Epithelial cell of alveolus of lung (primary cell): ENCODE measurements around the gene IRF9. TPM values are rescaled to one million over a fixed set of nuclear protein-coding genes. Genes with fewer than 3 reads are reported as not detected.

Experiments used
- total RNA-seq: library from RNA; depleted of rRNA; stranded (reverse); fragments of >200 nt; gene quantifications from 2 replicates; pipeline ENCODE4 v1.2.1, GENCODE V29; 2015

IRF9 gene
- total RNA-seq, 1 donor from 2014 or later = 54.7 TPM

Other genes with a start within 250 kb of the IRF9 start
- gene DHRS4, start 207.5 kb upstream of the IRF9 start, total RNA-seq = 41.5 and 50.0 TPM in 2 replicates
- 10.7 and 14.2 TPM in 2 replicates for gene DHRS4L2, start 172.3 kb upstream of the IRF9 start, total RNA-seq
- gene CARMIL3, start 109.3 kb upstream of the IRF9 start, total RNA-seq = 0.64 TPM in 1 of 2 replicates, not detected in the other
- gene CPNE6, start 89.7 kb upstream of the IRF9 start, total RNA-seq = not detected in 2 replicates
- gene PCK2, start 67.0 kb upstream of the IRF9 start, total RNA-seq = 19.4 and 71.2 TPM in 2 replicates
- gene DCAF11, start 46.5 kb upstream of the IRF9 start, total RNA-seq = 21.0 and 34.9 TPM in 2 replicates
- 1.0 and 3.0 TPM in 2 replicates for gene NRL, start 46.3 kb upstream of the IRF9 start, total RNA-seq
- gene FITM1, start 30.6 kb upstream of the IRF9 start, total RNA-seq = 0.80 TPM in 1 of 2 replicates, not detected in the other
- 145 and 188 TPM in 2 replicates for gene PSME1, start 25.1 kb upstream of the IRF9 start, total RNA-seq
- 25.0 and 26.4 TPM in 2 replicates for gene EMC9, start 19.7 kb upstream of the IRF9 start, total RNA-seq
- gene PSME2, start 14.7 kb upstream of the IRF9 start, total RNA-seq = 28.7 and 159 TPM in 2 replicates
- gene RNF31, start 13.8 kb upstream of the IRF9 start, total RNA-seq = 37.0 and 77.7 TPM in 2 replicates
- gene REC8, start 10.8 kb downstream of the IRF9 start, total RNA-seq = 2.2 and 28.7 TPM in 2 replicates
- 24.0 and 41.4 TPM in 2 replicates for gene IPO4, start 27.6 kb downstream of the IRF9 start, total RNA-seq
- 67.5 and 79.2 TPM in 2 replicates for gene TM9SF1, start 34.2 kb downstream of the IRF9 start, total RNA-seq
- 0.13 TPM in 1 of 2 replicates, not detected in the other for gene TSSK4, start 44.4 kb downstream of the IRF9 start, total RNA-seq
- gene CHMP4A, start 52.2 kb downstream of the IRF9 start, total RNA-seq = 37.2 and 42.5 TPM in 2 replicates
- gene MDP1, start 54.8 kb downstream of the IRF9 start, total RNA-seq = 18.0 and 22.0 TPM in 2 replicates
- gene NEDD8, start 71.1 kb downstream of the IRF9 start, total RNA-seq = 189 and 190 TPM in 2 replicates
- gene GMPR2, start 71.7 kb downstream of the IRF9 start, total RNA-seq = 60.1 and 72.7 TPM in 2 replicates
- 47.3 and 57.3 TPM in 2 replicates for gene TINF2, start 81.4 kb downstream of the IRF9 start, total RNA-seq
- 0.52 and 1.8 TPM in 2 replicates for gene TGM1, start 101.9 kb downstream of the IRF9 start, total RNA-seq
- 19.6 and 28.6 TPM in 2 replicates for gene RABGGTA, start 110.3 kb downstream of the IRF9 start, total RNA-seq
- gene DHRS1, start 138.5 kb downstream of the IRF9 start, total RNA-seq = 17.3 and 21.1 TPM in 2 replicates
- 18.2 and 18.6 TPM in 2 replicates for gene NOP9, start 138.6 kb downstream of the IRF9 start, total RNA-seq
- gene CIDEB, start 146.7 kb downstream of the IRF9 start, total RNA-seq = 0.16 and 1.9 TPM in 2 replicates
- gene LTB4R2, start 148.9 kb downstream of the IRF9 start, total RNA-seq = 1.2 and 2.3 TPM in 2 replicates
- 0.91 and 2.1 TPM in 2 replicates for gene LTB4R, start 150.2 kb downstream of the IRF9 start, total RNA-seq
- 0.39 and 0.88 TPM in 2 replicates for gene ADCY4, start 173.8 kb downstream of the IRF9 start, total RNA-seq
- gene RIPK3, start 178.7 kb downstream of the IRF9 start, total RNA-seq = 0.65 TPM in 1 of 2 replicates, not detected in the other
- 36.1 and 111 TPM in 2 replicates for gene NFATC4, start 206.9 kb downstream of the IRF9 start, total RNA-seq
- gene NYNRIN, start 237.7 kb downstream of the IRF9 start, total RNA-seq = 9.7 and 33.2 TPM in 2 replicates